ENCODE data around the gene SP3.

Gene SP3

GRCh38 chr2:173990970-173991819, 26.0 kb upstream of the SP3 start:
- Histone ChIP-seq H3K9me3 (ENCODE audit: control insufficient read depth, low read length) (no peaks in the 10 kb centered on the region), H3K4me3 (ENCODE audit: low read length) (no peak overlapping the region), H3K36me3 (ENCODE audit: control insufficient read depth, insufficient read depth, low read length) (no peaks in the 10 kb centered on the region), H3K4me1 (ENCODE audit: control insufficient read depth, insufficient read depth, low read length) (peaks cover 14% of the 10 kb centered on the region), H3K9ac (ENCODE audit: low read length) (no peak overlapping the region), H3K27me3 (ENCODE audit: control insufficient read depth, insufficient read depth, low read length) (no peaks in the 10 kb centered on the region)

GRCh38 chr2:173990245-173990644, 25.1 kb upstream of the SP3 start:
- Histone ChIP-seq H3K9me3 (ENCODE audit: control insufficient read depth, low read length) (no peaks in the 10 kb centered on the region), H3K9ac (ENCODE audit: low read length) (no peak overlapping the region), H3K36me3 (ENCODE audit: control insufficient read depth, insufficient read depth, low read length) (no peaks in the 10 kb centered on the region), H3K4me3 (ENCODE audit: low read length) (no peak overlapping the region), H3K27me3 (ENCODE audit: control insufficient read depth, insufficient read depth, low read length) (no peaks in the 10 kb centered on the region), H3K4me1 (ENCODE audit: control insufficient read depth, insufficient read depth, low read length) (peaks cover 23% of the 10 kb centered on the region)

- Histone ChIP-seq H3K9ac (ENCODE audit: low read length) (no peak overlapping the region), H3K9me3 (ENCODE audit: control insufficient read depth, low read length) (no peaks in the 10 kb centered on the region), H3K4me3 (ENCODE audit: low read length) (no peak overlapping the region), H3K36me3 (ENCODE audit: control insufficient read depth, insufficient read depth, low read length) (no peaks in the 10 kb centered on the region), H3K4me1 (ENCODE audit: control insufficient read depth, insufficient read depth, low read length) (peaks cover 27% of the 10 kb centered on the region), H3K27me3 (ENCODE audit: control insufficient read depth, insufficient read depth, low read length) (no peaks in the 10 kb centered on the region)
These were observed 24.7 kb upstream of the SP3 start for GRCh38 chr2:173989884-173990215.

- Histone ChIP-seq H3K9ac (ENCODE audit: low read length) (no peak overlapping the region), H3K27me3 (ENCODE audit: control insufficient read depth, insufficient read depth, low read length) (no peaks in the 10 kb centered on the region), H3K4me3 (ENCODE audit: low read length) (no peak overlapping the region), H3K36me3 (ENCODE audit: control insufficient read depth, insufficient read depth, low read length) (no peaks in the 10 kb centered on the region), H3K4me1 (ENCODE audit: control insufficient read depth, insufficient read depth, low read length) (peaks cover 28% of the 10 kb centered on the region), H3K9me3 (ENCODE audit: control insufficient read depth, low read length) (no peaks in the 10 kb centered on the region)
These were observed 24.1 kb upstream of the SP3 start for GRCh38 chr2:173989160-173989883.

GRCh38 chr2:173986805-173987204, 21.6 kb upstream of the SP3 start:
- Histone ChIP-seq H3K36me3 (ENCODE audit: control insufficient read depth, insufficient read depth, low read length) (no peaks in the 10 kb centered on the region), H3K4me1 (ENCODE audit: control insufficient read depth, insufficient read depth, low read length) (peaks cover 26% of the 10 kb centered on the region), H3K27me3 (ENCODE audit: control insufficient read depth, insufficient read depth, low read length) (no peaks in the 10 kb centered on the region), H3K9ac (ENCODE audit: low read length) (no peak overlapping the region), H3K4me3 (ENCODE audit: low read length) (no peak overlapping the region), H3K9me3 (ENCODE audit: control insufficient read depth, low read length) (no peaks in the 10 kb centered on the region)

GRCh38 chr2:173985605-173985992, 20.4 kb upstream of the SP3 start:
- H3K9ac ChIP-seq (ENCODE audit: low read length) = no peak overlapping the region
- no peak overlapping the region for H3K4me3 ChIP-seq (ENCODE audit: low read length)
- no peaks in the 10 kb centered on the region for H3K27me3 ChIP-seq (ENCODE audit: control insufficient read depth, insufficient read depth, low read length)
- H3K36me3 ChIP-seq (ENCODE audit: control insufficient read depth, insufficient read depth, low read length) = no peaks in the 10 kb centered on the region
- no peaks in the 10 kb centered on the region for H3K9me3 ChIP-seq (ENCODE audit: control insufficient read depth, low read length)
- peaks cover 21% of the 10 kb centered on the region for H3K4me1 ChIP-seq (ENCODE audit: control insufficient read depth, insufficient read depth, low read length)

- no peaks in the 10 kb centered on the region for H3K27me3 ChIP-seq (ENCODE audit: control insufficient read depth, insufficient read depth, low read length)
- H3K4me1 ChIP-seq (ENCODE audit: control insufficient read depth, insufficient read depth, low read length) = peaks cover 21% of the 10 kb centered on the region
- no peaks in the 10 kb centered on the region for H3K9me3 ChIP-seq (ENCODE audit: control insufficient read depth, low read length)
- no peak overlapping the region for H3K4me3 ChIP-seq (ENCODE audit: low read length)
- H3K9ac ChIP-seq (ENCODE audit: low read length) = no peak overlapping the region
- no peaks in the 10 kb centered on the region for H3K36me3 ChIP-seq (ENCODE audit: control insufficient read depth, insufficient read depth, low read length)
These were observed 19.9 kb upstream of the SP3 start for GRCh38 chr2:173984866-173985604.

- Histone ChIP-seq H3K36me3 (ENCODE audit: control insufficient read depth, insufficient read depth, low read length) (no peaks in the 10 kb centered on the region), H3K4me1 (ENCODE audit: control insufficient read depth, insufficient read depth, low read length) (peaks cover 21% of the 10 kb centered on the region), H3K4me3 (ENCODE audit: low read length) (no peak overlapping the region), H3K27me3 (ENCODE audit: control insufficient read depth, insufficient read depth, low read length) (no peaks in the 10 kb centered on the region), H3K9me3 (ENCODE audit: control insufficient read depth, low read length) (no peaks in the 10 kb centered on the region), H3K9ac (ENCODE audit: low read length) (no peak overlapping the region)
These were observed 18.3 kb upstream of the SP3 start for GRCh38 chr2:173983391-173983871.

- peaks cover 21% of the 10 kb centered on the region for H3K4me1 ChIP-seq (ENCODE audit: control insufficient read depth, insufficient read depth, low read length)
- no peaks in the 10 kb centered on the region for H3K27me3 ChIP-seq (ENCODE audit: control insufficient read depth, insufficient read depth, low read length)
- H3K9me3 ChIP-seq (ENCODE audit: control insufficient read depth, low read length) = no peaks in the 10 kb centered on the region
- H3K4me3 ChIP-seq (ENCODE audit: low read length) = no peak overlapping the region
- H3K36me3 ChIP-seq (ENCODE audit: control insufficient read depth, insufficient read depth, low read length) = no peaks in the 10 kb centered on the region
- no peak overlapping the region for H3K9ac ChIP-seq (ENCODE audit: low read length)
These were observed 17.7 kb upstream of the SP3 start for GRCh38 chr2:173982918-173983317.

- H3K4me3 ChIP-seq (ENCODE audit: low read length) = no peak overlapping the region
- no peaks in the 10 kb centered on the region for H3K36me3 ChIP-seq (ENCODE audit: control insufficient read depth, insufficient read depth, low read length)
- no peaks in the 10 kb centered on the region for H3K9me3 ChIP-seq (ENCODE audit: control insufficient read depth, low read length)
- H3K27me3 ChIP-seq (ENCODE audit: control insufficient read depth, insufficient read depth, low read length) = no peaks in the 10 kb centered on the region
- H3K4me1 ChIP-seq (ENCODE audit: control insufficient read depth, insufficient read depth, low read length) = peaks cover 21% of the 10 kb centered on the region
- H3K9ac ChIP-seq (ENCODE audit: low read length) = no peak overlapping the region
These were observed 17.1 kb upstream of the SP3 start for GRCh38 chr2:173982182-173982714.

- Histone ChIP-seq H3K4me3 (ENCODE audit: low read length) (no peak overlapping the region), H3K9me3 (ENCODE audit: control insufficient read depth, low read length) (no peaks in the 10 kb centered on the region), H3K4me1 (ENCODE audit: control insufficient read depth, insufficient read depth, low read length) (peaks cover 21% of the 10 kb centered on the region), H3K27me3 (ENCODE audit: control insufficient read depth, insufficient read depth, low read length) (no peaks in the 10 kb centered on the region), H3K36me3 (ENCODE audit: control insufficient read depth, insufficient read depth, low read length) (no peaks in the 10 kb centered on the region), H3K9ac (ENCODE audit: low read length) (no peak overlapping the region)
These were observed 16.3 kb upstream of the SP3 start for GRCh38 chr2:173981520-173981919.
